Measurements from ENCODE around the gene IFNAR1.

DNA sequence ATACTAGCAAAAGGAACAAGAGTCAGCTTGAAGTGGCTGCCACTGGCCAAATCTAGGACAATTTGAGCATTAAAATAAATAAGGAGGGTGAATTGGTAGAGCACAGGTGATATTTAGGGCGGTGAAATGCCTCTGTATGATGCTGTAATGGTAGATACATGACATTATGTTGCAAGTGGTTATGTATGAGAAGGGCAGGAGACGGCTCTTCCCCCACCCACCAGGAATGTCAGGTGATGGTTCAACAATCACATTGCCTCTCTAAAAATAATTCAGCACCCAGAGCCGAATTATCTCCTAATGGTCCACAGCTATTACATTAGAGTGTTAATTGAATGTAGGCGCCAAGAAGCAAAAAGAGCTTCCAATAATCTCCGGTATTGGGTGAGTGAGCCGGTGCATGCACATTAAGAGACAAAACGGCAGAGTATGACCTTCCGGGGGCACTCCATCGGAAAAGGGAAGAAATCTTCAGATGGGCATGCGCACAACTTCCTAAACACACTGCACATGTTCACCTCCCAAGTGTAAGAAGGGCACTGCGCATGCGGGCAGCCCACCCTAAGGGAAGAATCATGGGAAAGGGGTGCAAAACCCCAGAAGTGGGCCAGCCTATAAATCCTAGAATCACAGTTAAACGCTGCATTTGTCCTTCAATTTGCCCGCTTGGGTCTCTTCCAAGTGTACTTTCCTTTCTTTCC, 6.8 kb upstream of the IFNAR1 start:
- TF ChIP-seq POLR2A (IDR thresholded peaks at IDR 0.05): no peak
- TF ChIP-seq, protein P1, sequence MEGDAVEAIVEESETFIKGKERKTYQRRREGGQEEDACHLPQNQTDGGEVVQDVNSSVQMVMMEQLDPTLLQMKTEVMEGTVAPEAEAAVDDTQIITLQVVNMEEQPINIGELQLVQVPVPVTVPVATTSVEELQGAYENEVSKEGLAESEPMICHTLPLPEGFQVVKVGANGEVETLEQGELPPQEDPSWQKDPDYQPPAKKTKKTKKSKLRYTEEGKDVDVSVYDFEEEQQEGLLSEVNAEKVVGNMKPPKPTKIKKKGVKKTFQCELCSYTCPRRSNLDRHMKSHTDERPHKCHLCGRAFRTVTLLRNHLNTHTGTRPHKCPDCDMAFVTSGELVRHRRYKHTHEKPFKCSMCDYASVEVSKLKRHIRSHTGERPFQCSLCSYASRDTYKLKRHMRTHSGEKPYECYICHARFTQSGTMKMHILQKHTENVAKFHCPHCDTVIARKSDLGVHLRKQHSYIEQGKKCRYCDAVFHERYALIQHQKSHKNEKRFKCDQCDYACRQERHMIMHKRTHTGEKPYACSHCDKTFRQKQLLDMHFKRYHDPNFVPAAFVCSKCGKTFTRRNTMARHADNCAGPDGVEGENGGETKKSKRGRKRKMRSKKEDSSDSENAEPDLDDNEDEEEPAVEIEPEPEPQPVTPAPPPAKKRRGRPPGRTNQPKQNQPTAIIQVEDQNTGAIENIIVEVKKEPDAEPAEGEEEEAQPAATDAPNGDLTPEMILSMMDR (IDR thresholded peaks at IDR 0.05 in 8 of 11, conservative IDR thresholded peaks at IDR 0.05 in 3 of 11): no peak
- no peak for TF ChIP-seq POLR2AphosphoS5 (IDR thresholded peaks at IDR 0.05)

Measured in spleen (tissue), 7 donors.